MM.1S (cell line): ENCODE results near the gene KRT78.

Source experiments
- DNase-seq: peaks from one replicate; pipeline ENCODE4 v3.0.0-alpha.2; 2015
- H2AFZ ChIP-seq: fragments of 300-600 bp; sonication (generic); 2 replicates; pipeline ENCODE4 v1.6.0; 2016; ENCODE audit warnings: antibody characterized with exemption, low read length
- H3F3A ChIP-seq: fragments of 300-600 bp; sonication (generic); 2 replicates; pipeline ENCODE4 v1.6.1; 2016; ENCODE audit warnings: mild to moderate bottlenecking, antibody characterized with exemption, low read length, moderate library complexity, mixed read lengths; ENCODE audit not compliant: insufficient read depth
- H3K27ac ChIP-seq: fragments of 300-600 bp; sonication (generic); 2 replicates; pipeline ENCODE4 v1.5.1; 2016; ENCODE audit warnings: mild to moderate bottlenecking, low read length
- H3K27me3 ChIP-seq: fragments of 300-600 bp; sonication (generic); replicated peaks from 2 replicates; pipeline ENCODE4 v1.6.0; 2016; ENCODE audit warnings: low read length; ENCODE audit not compliant: insufficient read depth
- H3K36me3 ChIP-seq: fragments of 300-600 bp; sonication (generic); replicated peaks from 2 replicates; pipeline ENCODE4 v1.6.1; 2016; ENCODE audit warnings: mild to moderate bottlenecking, low read length, mixed read lengths; ENCODE audit not compliant: insufficient read depth
- H3K4me1 ChIP-seq: fragments of 300-600 bp; sonication (generic); 2 replicates; pipeline ENCODE4 v1.6.1; 2016; ENCODE audit warnings: low read length, mixed read lengths
- H3K4me2 ChIP-seq: fragments of 300-600 bp; sonication (generic); 2 replicates; pipeline ENCODE4 v1.6.0; 2016; ENCODE audit warnings: low read depth, low read length
- H3K4me3 ChIP-seq: fragments of 300-600 bp; sonication (generic); 2 replicates; pipeline ENCODE4 v1.5.1; 2016; ENCODE audit warnings: low read length, mixed read lengths
- H3K79me2 ChIP-seq: fragments of 300-600 bp; sonication (generic); 2 replicates; pipeline ENCODE4 v1.6.1; 2016; ENCODE audit warnings: mixed run types, low read length, mixed read lengths
- H3K9ac ChIP-seq: fragments of 300-600 bp; sonication (generic); 2 replicates; pipeline ENCODE4 v1.6.1; 2016; ENCODE audit warnings: low read length, mixed read lengths
- H3K9me2 ChIP-seq: fragments of 300-600 bp; sonication (generic); replicated peaks from 2 replicates; pipeline ENCODE4 v1.6.1; 2016; ENCODE audit warnings: mild to moderate bottlenecking, low read length, mixed read lengths; ENCODE audit not compliant: insufficient read depth
- H3K9me3 ChIP-seq: fragments of 300-600 bp; sonication (generic); replicated peaks from 2 replicates; pipeline ENCODE4 v1.6.1; 2016; ENCODE audit warnings: mild to moderate bottlenecking, low read length, mixed read lengths; ENCODE audit not compliant: insufficient read depth
- H4K20me1 ChIP-seq: fragments of 300-600 bp; sonication (generic); 2 replicates; pipeline ENCODE4 v1.6.1; 2016; ENCODE audit warnings: mild to moderate bottlenecking, low read length, moderate library complexity, mixed read lengths; ENCODE audit not compliant: insufficient read depth
- EZH2 ChIP-seq: fragments of 300-600 bp; sonication (generic); optimal IDR thresholded peaks from 2 replicates; pipeline ENCODE3; 2017; ENCODE audit warnings: low read depth, mild to moderate bottlenecking, antibody characterized with exemption, low read length, mixed read lengths
- EZH2phosphoT487 ChIP-seq: fragments of 300-600 bp; sonication (generic); IDR thresholded peaks from 2 replicates; pipeline ENCODE4 v1.6.1; 2018; ENCODE audit warnings: antibody characterized with exemption, low read length
- TF ChIP-seq, protein P1 (sequence below): fragments of 300-600 bp; sonication (generic); IDR thresholded peaks from 2 replicates; pipeline ENCODE4 v1.5.1; 2016; ENCODE audit warnings: antibody characterized with exemption, low read length, mixed read lengths

Gene KRT78

GRCh38 chr12:52865090-52865944 lies 16.5 kb upstream of the KRT78 start:
- Histone ChIP-seq H3K36me3 (no peaks in the 10 kb centered on the region), H2AFZ (no peak overlapping the region)

DNA sequence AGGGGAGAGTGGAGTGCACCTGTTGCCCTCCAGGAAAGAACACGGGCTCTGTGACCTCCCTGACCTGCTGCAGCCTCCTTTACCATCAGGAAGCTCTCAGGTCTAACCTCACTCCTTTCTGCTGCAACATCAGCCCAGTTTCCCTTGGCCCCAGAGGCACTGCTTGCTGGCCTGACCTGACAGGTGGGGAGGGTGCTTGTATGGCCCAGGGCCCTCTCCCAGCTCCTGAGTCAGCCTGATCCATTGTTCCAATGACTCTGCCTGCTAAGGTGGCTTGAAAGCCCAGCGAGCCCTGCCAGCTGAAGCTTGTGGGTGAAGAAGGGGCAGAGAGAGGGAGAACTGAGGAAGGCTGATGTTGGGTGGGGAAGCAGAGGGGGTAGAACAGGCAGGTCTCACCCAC lies 13.2 kb upstream of the KRT78 start:
- Histone ChIP-seq H3K4me2 (no peak overlapping the region), H3K9ac (no peak overlapping the region), H2AFZ (no peak overlapping the region), H3K4me1 (no peaks in the 10 kb centered on the region), H3K36me3 (no peaks in the 10 kb centered on the region), H3K79me2 (no peaks in the 10 kb centered on the region), H3K27me3 (peaks cover 39% of the 10 kb centered on the region), H3K4me3 (no peak overlapping the region), H4K20me1 (no peaks in the 10 kb centered on the region), H3K9me3 (no peaks in the 10 kb centered on the region), H3F3A (no peaks in the 10 kb centered on the region), H3K9me2 (no peaks in the 10 kb centered on the region), H3K27ac (no peak overlapping the region)
- DNase-seq: no peak
- TF ChIP-seq EZH2 (no peak), EZH2phosphoT487 (no peak)
- TF ChIP-seq, protein P1, sequence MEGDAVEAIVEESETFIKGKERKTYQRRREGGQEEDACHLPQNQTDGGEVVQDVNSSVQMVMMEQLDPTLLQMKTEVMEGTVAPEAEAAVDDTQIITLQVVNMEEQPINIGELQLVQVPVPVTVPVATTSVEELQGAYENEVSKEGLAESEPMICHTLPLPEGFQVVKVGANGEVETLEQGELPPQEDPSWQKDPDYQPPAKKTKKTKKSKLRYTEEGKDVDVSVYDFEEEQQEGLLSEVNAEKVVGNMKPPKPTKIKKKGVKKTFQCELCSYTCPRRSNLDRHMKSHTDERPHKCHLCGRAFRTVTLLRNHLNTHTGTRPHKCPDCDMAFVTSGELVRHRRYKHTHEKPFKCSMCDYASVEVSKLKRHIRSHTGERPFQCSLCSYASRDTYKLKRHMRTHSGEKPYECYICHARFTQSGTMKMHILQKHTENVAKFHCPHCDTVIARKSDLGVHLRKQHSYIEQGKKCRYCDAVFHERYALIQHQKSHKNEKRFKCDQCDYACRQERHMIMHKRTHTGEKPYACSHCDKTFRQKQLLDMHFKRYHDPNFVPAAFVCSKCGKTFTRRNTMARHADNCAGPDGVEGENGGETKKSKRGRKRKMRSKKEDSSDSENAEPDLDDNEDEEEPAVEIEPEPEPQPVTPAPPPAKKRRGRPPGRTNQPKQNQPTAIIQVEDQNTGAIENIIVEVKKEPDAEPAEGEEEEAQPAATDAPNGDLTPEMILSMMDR: no peak

More at GRCh38 chr12:52865090-52865944, 16.5 kb upstream of the KRT78 start:
- no peak overlapping the region for H3K4me2 ChIP-seq
- no peak overlapping the region for H3K27ac ChIP-seq
- no peaks in the 10 kb centered on the region for H3K9me3 ChIP-seq
- H3K79me2 ChIP-seq: no peaks in the 10 kb centered on the region
- H3K9me2 ChIP-seq: no peaks in the 10 kb centered on the region
- H3K4me3 ChIP-seq: no peak overlapping the region
- peaks cover 16% of the 10 kb centered on the region for H3K27me3 ChIP-seq
- DNase-seq: no peak
- H3K9ac ChIP-seq: no peak overlapping the region
- 0 out of 2 replicates have a peak, but pooled peaks cover 3% of the 10 kb centered on the region for H3K4me1 ChIP-seq
- TF ChIP-seq, protein P1: peak; percentile 56
- no peak for TF ChIP-seq EZH2
- H4K20me1 ChIP-seq: no peaks in the 10 kb centered on the region
- no peaks in the 10 kb centered on the region for H3F3A ChIP-seq

GRCh38 chr12:52861511-52861910 lies 12.7 kb upstream of the KRT78 start:
- no peaks in the 10 kb centered on the region for H3K36me3 ChIP-seq
- no peak overlapping the region for H3K9ac ChIP-seq
- no peaks in the 10 kb centered on the region for H3K79me2 ChIP-seq
- TF ChIP-seq, protein P1: no peak
- TF ChIP-seq EZH2 (no peak), EZH2phosphoT487 (no peak)
- H3K4me2 ChIP-seq: no peak overlapping the region
- H3K27ac ChIP-seq: no peak overlapping the region
- H3K9me2 ChIP-seq: no peaks in the 10 kb centered on the region
- H3F3A ChIP-seq: no peaks in the 10 kb centered on the region
- no peaks in the 10 kb centered on the region for H4K20me1 ChIP-seq
- no peaks in the 10 kb centered on the region for H3K4me1 ChIP-seq
- peaks cover 44% of the 10 kb centered on the region for H3K27me3 ChIP-seq
- DNase-seq: no peak
- H2AFZ ChIP-seq: no peak overlapping the region
- H3K4me3 ChIP-seq: no peak overlapping the region
- H3K9me3 ChIP-seq: no peaks in the 10 kb centered on the region
